ENCODE measurements around the gene SH3BP2. TPM values are rescaled to one million over a fixed set of nuclear protein-coding genes. Genes with fewer than 3 reads are reported as not detected.
A peak's percentile ranks its signal among the peaks of the same experiment; 100 is the strongest.

SH3BP2 gene
- polyA plus RNA-seq, 1 donor = 45.9 TPM

- no peaks in the 10 kb centered on the region for H3K36me3 ChIP-seq (ENCODE audit: control insufficient read depth, insufficient read depth, low read length)
- peaks cover 59% of the 10 kb centered on the region for H3K4me1 ChIP-seq (ENCODE audit: control insufficient read depth, insufficient read depth, low read length)
- DNase-seq = no peak
- H3K27me3 ChIP-seq (ENCODE audit: control insufficient read depth, insufficient read depth, low read length) = no peaks in the 10 kb centered on the region
- WGBS (ENCODE audit: insufficient coverage, low lambda C conversion rate) = 80% methylated on average over 1 of the region's 28 CpGs
- H3K9me3 ChIP-seq (ENCODE audit: control insufficient read depth, low read depth, low read length) = no peaks in the 10 kb centered on the region
- no peak overlapping the region for H3K27ac ChIP-seq (ENCODE audit: low read length)
- no peak overlapping the region for H3K4me3 ChIP-seq (ENCODE audit: low read length)
These were observed 13.8 kb downstream of the SH3BP2 start for GRCh38 chr4:2806390-2807355.

GRCh38 chr4:2807571-2807970 is 14.7 kb downstream of the SH3BP2 start:
- Histone ChIP-seq H3K27me3 (ENCODE audit: control insufficient read depth, insufficient read depth, low read length) (no peaks in the 10 kb centered on the region), H3K4me1 (ENCODE audit: control insufficient read depth, insufficient read depth, low read length) (peaks cover 62% of the 10 kb centered on the region), H3K27ac (ENCODE audit: low read length) (no peak overlapping the region), H3K36me3 (ENCODE audit: control insufficient read depth, insufficient read depth, low read length) (no peaks in the 10 kb centered on the region), H3K9me3 (ENCODE audit: control insufficient read depth, low read depth, low read length) (no peaks in the 10 kb centered on the region), H3K4me3 (ENCODE audit: low read length) (no peak overlapping the region)
- DNase-seq = no peak
- no CpG with 5 or more reads among the region's 13 CpGs for WGBS (ENCODE audit: insufficient coverage, low lambda C conversion rate)

- WGBS (ENCODE audit: insufficient coverage, low lambda C conversion rate) = no CpG with 5 or more reads among the region's 7 CpGs
- H3K9me3 ChIP-seq (ENCODE audit: control insufficient read depth, low read depth, low read length) = no peaks in the 10 kb centered on the region
- H3K27ac ChIP-seq (ENCODE audit: low read length) = no peak overlapping the region
- no peaks in the 10 kb centered on the region for H3K36me3 ChIP-seq (ENCODE audit: control insufficient read depth, insufficient read depth, low read length)
- no peak for DNase-seq
- H3K4me3 ChIP-seq (ENCODE audit: low read length) = no peak overlapping the region
- H3K27me3 ChIP-seq (ENCODE audit: control insufficient read depth, insufficient read depth, low read length) = no peaks in the 10 kb centered on the region
- peaks cover 61% of the 10 kb centered on the region for H3K4me1 ChIP-seq (ENCODE audit: control insufficient read depth, insufficient read depth, low read length)
These were observed 15.1 kb downstream of the SH3BP2 start for GRCh38 chr4:2808001-2808400.

- Histone ChIP-seq H3K4me1 (ENCODE audit: control insufficient read depth, insufficient read depth, low read length) (peaks cover 51% of the 10 kb centered on the region), H3K27ac (ENCODE audit: low read length) (no peak overlapping the region), H3K9me3 (ENCODE audit: control insufficient read depth, low read depth, low read length) (no peaks in the 10 kb centered on the region), H3K4me3 (ENCODE audit: low read length) (no peak overlapping the region), H3K27me3 (ENCODE audit: control insufficient read depth, insufficient read depth, low read length) (no peaks in the 10 kb centered on the region), H3K36me3 (ENCODE audit: control insufficient read depth, insufficient read depth, low read length) (no peaks in the 10 kb centered on the region)
- no CpG with 5 or more reads among the region's 10 CpGs for WGBS (ENCODE audit: insufficient coverage, low lambda C conversion rate)
- DNase-seq = no peak
These were observed 16.8 kb downstream of the SH3BP2 start for GRCh38 chr4:2809610-2810180.

GRCh38 chr4:2810388-2810787 is 17.5 kb downstream of the SH3BP2 start:
- Histone ChIP-seq H3K9me3 (ENCODE audit: control insufficient read depth, low read depth, low read length) (no peaks in the 10 kb centered on the region), H3K4me1 (ENCODE audit: control insufficient read depth, insufficient read depth, low read length) (peaks cover 44% of the 10 kb centered on the region), H3K4me3 (ENCODE audit: low read length) (no peak overlapping the region), H3K36me3 (ENCODE audit: control insufficient read depth, insufficient read depth, low read length) (no peaks in the 10 kb centered on the region), H3K27me3 (ENCODE audit: control insufficient read depth, insufficient read depth, low read length) (no peaks in the 10 kb centered on the region), H3K27ac (ENCODE audit: low read length) (no peak overlapping the region)
- no CpG with 5 or more reads among the region's 10 CpGs for WGBS (ENCODE audit: insufficient coverage, low lambda C conversion rate)
- DNase-seq = no peak

- H3K27me3 ChIP-seq (ENCODE audit: control insufficient read depth, insufficient read depth, low read length) = no peaks in the 10 kb centered on the region
- H3K4me3 ChIP-seq (ENCODE audit: low read length) = peak overlapping the region; percentile 24
- WGBS (ENCODE audit: insufficient coverage, low lambda C conversion rate) = no CpG with 5 or more reads among the region's 21 CpGs
- no peaks in the 10 kb centered on the region for H3K36me3 ChIP-seq (ENCODE audit: control insufficient read depth, insufficient read depth, low read length)
- H3K4me1 ChIP-seq (ENCODE audit: control insufficient read depth, insufficient read depth, low read length) = peaks cover 28% of the 10 kb centered on the region
- DNase-seq = peak; percentile 74 to 81
- no peaks in the 10 kb centered on the region for H3K9me3 ChIP-seq (ENCODE audit: control insufficient read depth, low read depth, low read length)
- H3K27ac ChIP-seq (ENCODE audit: low read length) = peak overlapping the region; percentile 67
These were observed 19.1 kb downstream of the SH3BP2 start for GRCh38 chr4:2811830-2812611.

- 67% methylated on average over 1 of the region's 20 CpGs for whole genome bisulfite sequencing (ENCODE audit: insufficient coverage, low lambda C conversion rate)
- H3K27me3 ChIP-seq (ENCODE audit: control insufficient read depth, insufficient read depth, low read length) = no peaks in the 10 kb centered on the region
- H3K9me3 ChIP-seq (ENCODE audit: control insufficient read depth, low read depth, low read length) = no peaks in the 10 kb centered on the region
- H3K36me3 ChIP-seq (ENCODE audit: control insufficient read depth, insufficient read depth, low read length) = no peaks in the 10 kb centered on the region
- peak in 1 of 2 donors; percentile 75 for DNase-seq
- H3K27ac ChIP-seq (ENCODE audit: low read length) = peak overlapping the region; percentile 67
- peak overlapping the region; percentile 24 for H3K4me3 ChIP-seq (ENCODE audit: low read length)
- H3K4me1 ChIP-seq (ENCODE audit: control insufficient read depth, insufficient read depth, low read length) = peaks cover 30% of the 10 kb centered on the region
These were observed 19.9 kb downstream of the SH3BP2 start for GRCh38 chr4:2812612-2813354.

- H3K4me1 ChIP-seq (ENCODE audit: control insufficient read depth, insufficient read depth, low read length) = peaks cover 30% of the 10 kb centered on the region
- no peaks in the 10 kb centered on the region for H3K9me3 ChIP-seq (ENCODE audit: control insufficient read depth, low read depth, low read length)
- no peaks in the 10 kb centered on the region for H3K27me3 ChIP-seq (ENCODE audit: control insufficient read depth, insufficient read depth, low read length)
- no peak for DNase-seq
- peak overlapping the region; percentile 67 for H3K27ac ChIP-seq (ENCODE audit: low read length)
- no peaks in the 10 kb centered on the region for H3K36me3 ChIP-seq (ENCODE audit: control insufficient read depth, insufficient read depth, low read length)
- H3K4me3 ChIP-seq (ENCODE audit: low read length) = no peak overlapping the region
- 100% methylated on average over 1 of the region's 17 CpGs for WGBS (ENCODE audit: insufficient coverage, low lambda C conversion rate)
These were observed 20.8 kb downstream of the SH3BP2 start for GRCh38 chr4:2813446-2814405.

GRCh38 chr4:2814627-2815270 is 21.9 kb downstream of the SH3BP2 start:
- Histone ChIP-seq H3K4me3 (ENCODE audit: low read length) (no peak overlapping the region), H3K27ac (ENCODE audit: low read length) (no peak overlapping the region), H3K27me3 (ENCODE audit: control insufficient read depth, insufficient read depth, low read length) (no peaks in the 10 kb centered on the region), H3K9me3 (ENCODE audit: control insufficient read depth, low read depth, low read length) (no peaks in the 10 kb centered on the region), H3K36me3 (ENCODE audit: control insufficient read depth, insufficient read depth, low read length) (no peaks in the 10 kb centered on the region), H3K4me1 (ENCODE audit: control insufficient read depth, insufficient read depth, low read length) (peaks cover 30% of the 10 kb centered on the region)
- no CpG with 5 or more reads among the region's 7 CpGs for WGBS (ENCODE audit: insufficient coverage, low lambda C conversion rate)
- DNase-seq = no peak

Measured in large intestine (tissue), 3 donors.